HG02759 (cell line): ENCODE measurements around the gene BET1L.
"Not testable (repeated sequence)": the region's sequence is repeated elsewhere in the genome, so short reads cannot be mapped to it uniquely, and the experiment has no call there.

Source experiments
- ATAC-seq: cut with Tn5 transposase; IDR thresholded peaks from one replicate; pipeline ENCODE4 v1.9.1; 2021; ENCODE audit warnings: mild to moderate bottlenecking, moderate library complexity; ENCODE audit not compliant: unreplicated experiment

Gene BET1L

GRCh38 chr11:207208-207862 is at the start of gene BET1L, which contains the start of gene RIC8A:
TSS of gene BET1L (minus strand) at chr11:207399. CDS start at chr11:207321, 78 bp downstream.
TSS of gene RIC8A (plus strand) at chr11:207708. CDS start at chr11:208855, 1,147 bp downstream.
- ATAC-seq, result peak; percentile 80

GRCh38 chr11:255816-256215 is 48.6 kb upstream of the BET1L start:
- ATAC-seq, result no peak

GRCh38 chr11:255176-255575 is 48.0 kb upstream of the BET1L start:
- no peak for ATAC-seq

GRCh38 chr11:253886-254270 is 46.7 kb upstream of the BET1L start:
- no peak for ATAC-seq

GRCh38 chr11:253160-253885 is 46.1 kb upstream of the BET1L start:
- ATAC-seq, result no peak

GRCh38 chr11:252666-253065 is 45.5 kb upstream of the BET1L start:
- no peak for ATAC-seq

- no peak for ATAC-seq
Observed at GRCh38 chr11:251550-251949, 44.4 kb upstream of the BET1L start.

- no peak for ATAC-seq
Observed at GRCh38 chr11:250740-251299, 43.6 kb upstream of the BET1L start.

- ATAC-seq, result no peak
Observed at GRCh38 chr11:250274-250673, 43.1 kb upstream of the BET1L start.

- no peak for ATAC-seq
Observed at GRCh38 chr11:249062-249461, 41.9 kb upstream of the BET1L start.

- ATAC-seq, result no peak
Observed at GRCh38 chr11:244376-244775, 37.2 kb upstream of the BET1L start.

- ATAC-seq, result no peak
Observed at GRCh38 chr11:241634-242033, 34.4 kb upstream of the BET1L start.

GRCh38 chr11:240315-240714 is 33.1 kb upstream of the BET1L start:
- no peak for ATAC-seq

GRCh38 chr11:238346-238745 is 31.1 kb upstream of the BET1L start:
- ATAC-seq, result not testable (repeated sequence)

- ATAC-seq, result peak; percentile 87
Observed at GRCh38 chr11:236774-237767, 29.9 kb upstream of the BET1L start, which contains the start of gene PSMD13. TSS of gene PSMD13 (plus strand) at chr11:236976. CDS start at chr11:237050, 74 bp downstream.

- peak; percentile 75 for ATAC-seq
Observed at GRCh38 chr11:235997-236773, 29.0 kb upstream of the BET1L start, which contains the start of gene SIRT3. TSS of gene SIRT3 (minus strand) at chr11:236342. CDS start at chr11:236328, 14 bp downstream.

GRCh38 chr11:235609-235996 is 28.4 kb upstream of the BET1L start:
- no peak for ATAC-seq

GRCh38 chr11:235180-235579 is 28.0 kb upstream of the BET1L start:
- ATAC-seq, result no peak

GRCh38 chr11:232783-233565 is 25.8 kb upstream of the BET1L start:
- no peak for ATAC-seq
